Transverse colon (tissue), 4 donors: ENCODE results near the gene ALDH1A1. TPM values are rescaled to one million over a fixed set of nuclear protein-coding genes. Genes with fewer than 3 reads are reported as not detected.
"Not testable (repeated sequence)": the region's sequence is repeated elsewhere in the genome, so short reads cannot be mapped to it uniquely, and the experiment has no call there.

Experiments
- DNase-seq: peaks from one replicate; pipeline ENCODE4 v3.0.0-alpha.2; 2019
- H3K27ac ChIP-seq, 4 donors: fragments of 200-600 bp; sonication (generic); 2 replicates each; pipeline ENCODE4 v1.5.1; 2016 to 2018; ENCODE audit warnings: inconsistent platforms in 4 of 4
- H3K27me3 ChIP-seq: fragments of 200-600 bp; sonication (generic); 2 replicates; pipeline ENCODE4 v1.5.1; 2017; ENCODE audit warnings: inconsistent platforms
- H3K36me3 ChIP-seq, 4 donors: fragments of 200-600 bp; sonication (generic); 2 replicates each; pipeline ENCODE4 v1.5.1; 2017 to 2019; ENCODE audit warnings: inconsistent platforms in 4 of 4
- H3K4me1 ChIP-seq, 4 donors: fragments of 200-600 bp; sonication (generic); 2 replicates each; pipeline ENCODE4 v1.5.1; 2017 to 2020; ENCODE audit warnings: inconsistent platforms in 4 of 4
- H3K4me3 ChIP-seq, 4 donors: fragments of 200-600 bp; sonication (generic); 1 replicate in 1 of 4; 2 replicates in 3 of 4; pipeline versions ENCODE4 v1.5.1 to v1.6.1; 2017 to 2019; ENCODE audit warnings: inconsistent platforms in 4 of 4
- H3K9me3 ChIP-seq, 2 donors: fragments of 200-600 bp; sonication (generic); 2 replicates each; pipeline ENCODE4 v1.5.1; 2017 to 2019; ENCODE audit warnings: inconsistent platforms in 2 of 2
- EP300 ChIP-seq: sonication (generic); formaldehyde crosslinking; IDR thresholded peaks from one replicate; pipeline ENCODE4 v1.6.1; 2017; ENCODE audit warnings: antibody characterized with exemption, low read depth
- POLR2A ChIP-seq: fragments of 450-650 bp; IDR thresholded peaks from one replicate; pipeline ENCODE4 v1.6.1; 2016; ENCODE audit warnings: antibody characterized with exemption, mild to moderate bottlenecking, moderate library complexity
- POLR2AphosphoS5 ChIP-seq, 3 donors: sonication (generic); formaldehyde crosslinking; IDR thresholded peaks; one replicate each; pipeline ENCODE4 v1.6.1; 2016; ENCODE audit warnings: antibody characterized with exemption in 3 of 3
- WGBS, 2 donors: methylation state at CpG; one replicate each; pipeline ENCODE4 v1.1.5; 2018; ENCODE audit warnings: low coverage in 1 of 2; 5-methylcytosine and 5-hydroxymethylcytosine counted together
- in situ Hi-C, 4 donors: fragments of 200-750 bp; cut with MboI; loops; one replicate each; pipeline versions ENCODE4 v1.15.0 to v1.15.1; 2017; ENCODE audit warnings: low sequenced_read_pairs in 3 of 4, low pct_ligation_motif_present in 1 of 4, low pct_unique_long_range_greater_than_20kb in 1 of 4
- intact Hi-C: fragments of 100-400 bp; cut with DNase I; formaldehyde crosslinking; loops from one replicate; pipeline ENCODE4 v1.15.1; 2023; ENCODE audit warnings: low total_unique reads
- total RNA-seq, 4 donors: library from RNA; depleted of rRNA; stranded (reverse); fragments of >200 nt; gene quantifications; one replicate each; pipeline ENCODE4 v1.1.0, GENCODE V29; 2016
- TF ChIP-seq, protein P1 (sequence below), 5 experiments: fragments of 200-600 bp in 3 of 5; fragments of 450-650 bp in 2 of 5; sonication (generic) in 3 of 5; IDR thresholded peaks; 1 replicate in 2 of 5; 2 replicates in 3 of 5; pipeline ENCODE4 v1.5.1; 2016 to 2017; ENCODE audit warnings: antibody characterized with exemption in 5 of 5, inconsistent platforms in 3 of 5, mild to moderate bottlenecking in 2 of 5, moderate library complexity in 1 of 5

The ALDH1A1 gene
- total RNA-seq, 4 donors from 2014 or later, result 76.3 to 566 (median 288) TPM

DNA sequence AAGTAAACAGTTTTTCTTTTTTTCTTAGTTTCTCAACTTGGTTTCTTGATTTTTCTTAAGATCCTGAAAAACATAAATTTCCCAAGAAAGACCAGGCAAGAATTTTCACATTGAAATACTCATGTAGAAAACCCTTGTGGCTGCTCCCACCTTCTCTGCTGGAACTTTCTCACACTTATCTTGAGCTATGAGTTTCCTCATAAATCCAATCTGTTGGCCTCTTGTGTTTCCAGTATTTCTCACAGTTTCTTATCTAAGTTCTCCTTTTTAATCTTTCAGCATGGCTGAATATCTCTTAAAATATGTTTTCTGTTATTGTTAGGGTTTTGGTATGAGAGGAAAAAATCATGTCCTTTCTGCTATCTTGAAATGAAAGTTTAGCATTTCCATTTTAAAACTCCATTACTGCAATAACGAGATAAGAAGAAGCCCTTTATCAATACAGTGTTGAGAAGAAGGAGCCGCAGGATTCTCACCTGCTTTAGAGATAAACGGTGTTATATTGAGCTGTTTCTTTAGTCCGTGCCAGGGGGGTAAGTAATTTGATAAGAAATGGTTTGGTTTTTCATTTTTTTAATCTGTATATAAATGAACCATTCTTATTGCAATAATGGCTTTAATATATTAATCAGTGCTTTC lies 89.3 kb downstream of the ALDH1A1 start:
- intact Hi-C loops, result no loop called here
- no peaks in the 10 kb centered on the region for H3K9me3 ChIP-seq
- H3K36me3 ChIP-seq, result no peaks in the 10 kb centered on the region
- no peak for TF ChIP-seq POLR2A
- TF ChIP-seq, protein P1, sequence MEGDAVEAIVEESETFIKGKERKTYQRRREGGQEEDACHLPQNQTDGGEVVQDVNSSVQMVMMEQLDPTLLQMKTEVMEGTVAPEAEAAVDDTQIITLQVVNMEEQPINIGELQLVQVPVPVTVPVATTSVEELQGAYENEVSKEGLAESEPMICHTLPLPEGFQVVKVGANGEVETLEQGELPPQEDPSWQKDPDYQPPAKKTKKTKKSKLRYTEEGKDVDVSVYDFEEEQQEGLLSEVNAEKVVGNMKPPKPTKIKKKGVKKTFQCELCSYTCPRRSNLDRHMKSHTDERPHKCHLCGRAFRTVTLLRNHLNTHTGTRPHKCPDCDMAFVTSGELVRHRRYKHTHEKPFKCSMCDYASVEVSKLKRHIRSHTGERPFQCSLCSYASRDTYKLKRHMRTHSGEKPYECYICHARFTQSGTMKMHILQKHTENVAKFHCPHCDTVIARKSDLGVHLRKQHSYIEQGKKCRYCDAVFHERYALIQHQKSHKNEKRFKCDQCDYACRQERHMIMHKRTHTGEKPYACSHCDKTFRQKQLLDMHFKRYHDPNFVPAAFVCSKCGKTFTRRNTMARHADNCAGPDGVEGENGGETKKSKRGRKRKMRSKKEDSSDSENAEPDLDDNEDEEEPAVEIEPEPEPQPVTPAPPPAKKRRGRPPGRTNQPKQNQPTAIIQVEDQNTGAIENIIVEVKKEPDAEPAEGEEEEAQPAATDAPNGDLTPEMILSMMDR (IDR thresholded peaks at IDR 0.05), result no peak
- H3K4me1 ChIP-seq, result peaks cover 0 to 3% (median under 1%) of the 10 kb centered on the region in 4 donors
- no peak overlapping the region for H3K4me3 ChIP-seq
- no peaks in the 10 kb centered on the region for H3K27me3 ChIP-seq
- 51 to 62% methylated on average over 4 of the region's 4 CpGs for WGBS, 2 donors
- in situ Hi-C loops, result loop anchor here (10.0 to 25.0 kb wide), 5 partner anchors 149 to 324 kb away; no protein-coding TSS in a partner anchor
- DNase-seq, result no peak
- H3K27ac ChIP-seq, result no peak overlapping the region

DNA sequence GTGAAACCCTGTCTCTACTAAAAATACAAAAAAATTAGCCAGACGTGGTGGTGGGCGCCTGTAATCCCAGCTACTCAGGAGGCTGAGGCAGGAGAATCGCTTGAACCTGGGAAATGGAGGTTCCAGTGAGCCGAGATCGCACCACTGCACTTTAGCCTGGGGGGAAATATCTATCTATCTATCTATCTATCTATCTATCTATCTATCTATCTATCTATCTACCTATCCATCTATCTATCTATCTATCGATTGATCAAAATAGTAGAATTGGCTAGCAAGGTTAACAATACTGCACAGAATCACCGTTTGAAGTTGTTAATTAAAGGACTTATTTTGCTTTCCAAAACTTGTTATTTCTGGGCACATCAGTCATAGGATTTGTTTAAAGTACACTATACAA lies 90.1 kb downstream of the ALDH1A1 start:
- H3K36me3 ChIP-seq, H3K27ac ChIP-seq, H3K27me3 ChIP-seq, DNase-seq, H3K4me3 ChIP-seq, H3K9me3 ChIP-seq, intact Hi-C loops: not testable (repeated sequence)
- 86 to 90% methylated on average over 7 of the region's 7 CpGs for WGBS, 2 donors
- H3K4me1 ChIP-seq, result peaks cover 6 to 11% (median 9%) of the 10 kb centered on the region in 4 donors
- in situ Hi-C loops, result loop anchor here (10.0 to 25.0 kb wide), 5 partner anchors 150 to 325 kb away; no protein-coding TSS in a partner anchor

DNA sequence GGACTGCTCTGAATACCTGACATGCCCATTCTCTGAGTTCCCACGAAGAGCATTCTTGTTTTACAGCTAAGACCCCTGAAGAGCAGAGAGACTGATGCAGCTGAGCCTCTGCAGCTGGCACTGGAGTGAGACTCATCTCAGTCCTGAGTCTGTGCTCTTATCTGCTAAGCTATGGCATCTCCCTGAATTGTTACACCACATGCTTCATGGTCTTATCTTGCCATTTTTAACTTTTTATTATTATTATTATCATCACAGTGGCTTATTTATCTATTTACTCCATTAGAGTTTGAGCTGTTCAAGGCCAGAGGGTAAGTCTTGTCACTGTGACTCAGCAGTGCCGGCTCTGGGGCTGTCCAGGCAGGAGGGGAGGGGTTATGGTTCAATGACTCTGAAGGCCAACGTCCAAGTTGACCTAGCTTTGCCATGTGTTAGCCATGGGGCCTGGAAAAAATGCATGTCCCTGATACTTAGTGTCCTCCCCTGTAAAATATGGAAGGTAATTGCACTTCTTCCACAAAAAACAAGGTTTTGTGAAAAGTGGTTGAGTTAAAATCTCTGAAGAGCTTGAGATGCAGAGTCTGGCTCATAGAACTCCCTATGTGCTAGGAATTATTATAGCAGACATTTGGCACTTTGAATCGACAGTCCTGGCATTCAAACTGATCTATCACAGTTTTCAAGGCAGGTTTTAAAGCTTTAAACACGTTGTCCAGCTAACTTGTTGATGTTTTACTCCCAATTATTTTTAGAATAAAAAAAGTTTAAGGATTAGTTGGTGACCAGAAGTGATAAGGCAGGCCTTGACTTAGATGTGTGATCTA lies 94.6 kb downstream of the ALDH1A1 start:
- Histone ChIP-seq H3K4me3 (no peak overlapping the region), H3K9me3 (no peaks in the 10 kb centered on the region), H3K4me1 (peaks cover 12 to 22% (median 14%) of the 10 kb centered on the region in 4 donors), H3K36me3 (no peaks in the 10 kb centered on the region), H3K27me3 (no peaks in the 10 kb centered on the region), H3K27ac (peak overlapping the region in 2 of 4 donors; percentile 3 to 37)
- peak; percentile 49 for DNase-seq
- TF ChIP-seq, protein P1 (IDR thresholded peaks at IDR 0.05), result no peak
- TF ChIP-seq EP300 (no peak), POLR2AphosphoS5 (IDR thresholded peaks at IDR 0.05) (no peak), POLR2A (no peak)
- in situ Hi-C loops (loop anchor here (10.0 to 25.0 kb wide), 4 partner anchors 154 to 329 kb away; no protein-coding TSS in a partner anchor), intact Hi-C loops (loop anchor here (5.0 kb wide), 2 partner anchors 164 to 224 kb away; no protein-coding TSS in a partner anchor)
- WGBS, 2 donors, result 44 to 58% methylated on average over 4 to 5 of the region's 5 CpGs

DNA sequence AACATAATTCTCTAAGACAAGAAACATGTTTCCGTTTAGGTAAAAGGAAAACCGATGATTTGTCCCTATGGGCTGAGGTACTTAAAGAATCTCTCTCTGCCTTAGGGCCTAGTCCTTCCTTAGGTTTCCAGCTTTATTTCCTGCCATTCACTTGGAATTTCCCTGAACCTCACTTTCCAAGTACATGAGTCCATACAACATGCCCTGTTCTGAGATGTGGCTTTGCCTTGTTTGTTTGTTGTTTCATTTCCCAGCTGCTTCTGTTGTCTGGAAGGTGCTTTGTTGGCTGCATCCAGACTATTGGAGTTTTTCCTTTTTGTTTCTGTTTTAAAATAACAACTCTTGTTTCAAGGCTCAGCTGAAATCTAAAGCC lies 95.2 kb downstream of the ALDH1A1 start:
- Histone ChIP-seq H3K27me3 (no peaks in the 10 kb centered on the region), H3K4me1 (peaks cover 12 to 22% (median 14%) of the 10 kb centered on the region in 4 donors), H3K27ac (peak overlapping the region in 2 of 4 donors; percentile 3 to 37), H3K4me3 (no peak overlapping the region), H3K9me3 (no peaks in the 10 kb centered on the region), H3K36me3 (no peaks in the 10 kb centered on the region)
- TF ChIP-seq, protein P1 (IDR thresholded peaks at IDR 0.05), result no peak
- no peak for TF ChIP-seq POLR2A
- intact Hi-C loops (loop anchor here (5.0 kb wide), 2 partner anchors 165 to 225 kb away; no protein-coding TSS in a partner anchor), in situ Hi-C loops (loop anchor here (10.0 to 25.0 kb wide), 4 partner anchors 155 to 330 kb away; no protein-coding TSS in a partner anchor)
- 96 to 97% methylated on average over 2 of the region's 2 CpGs for WGBS, 2 donors
- DNase-seq, result no peak
